ENCODE data around the gene EIF3K.

- TF ChIP-seq CREB1 (IDR thresholded peaks at IDR 0.05; ENCODE audit: low read depth) = no peak
- no peak for TF ChIP-seq EP300 (IDR thresholded peaks at IDR 0.05; ENCODE audit: borderline replicate concordance)
- no peak for TF ChIP-seq TEAD4 (IDR thresholded peaks at IDR 0.05)
- no peak for TF ChIP-seq ZBTB7A (IDR thresholded peaks at IDR 0.05; ENCODE audit: low read depth)
- TF ChIP-seq EGR1 (IDR thresholded peaks at IDR 0.05) = no peak
- TF ChIP-seq REST (IDR thresholded peaks at IDR 0.05; ENCODE audit: low read depth) = no peak
These were observed 23.2 kb downstream of the EIF3K start for GRCh38 chr19:38642176-38642575.

Measured in Ishikawa (cell line).